Temporal lobe (tissue), 1 donor: ENCODE data around the gene UBE2A. TPM values are rescaled to one million over a fixed set of nuclear protein-coding genes. Genes with fewer than 3 reads are reported as not detected.

Source experiments
- total RNA-seq: library from RNA; depleted of rRNA; stranded (reverse); fragments of >200 nt; gene quantifications from one replicate; pipeline ENCODE4 v1.2.3, GENCODE V29; 2014

The UBE2A gene
- total RNA-seq, 1 donor from 2014 or later: 27.5 TPM

Other genes starting within 250 kb of the UBE2A start
- 0.98 TPM for gene SLC25A43, start 175.2 kb upstream of the UBE2A start, total RNA-seq
- gene SLC25A5, start 106.1 kb upstream of the UBE2A start, total RNA-seq: 63.2 TPM
- 25.1 TPM for gene STEEP1, start 9.2 kb upstream of the UBE2A start, total RNA-seq
- 15.0 TPM for gene NKRF, start 31.9 kb downstream of the UBE2A start, total RNA-seq
- 49.2 TPM for gene SEPTIN6, start 118.6 kb downstream of the UBE2A start, total RNA-seq
- 0.25 TPM for gene SOWAHD, start 184.0 kb downstream of the UBE2A start, total RNA-seq
- gene RPL39, start 217.1 kb downstream of the UBE2A start, total RNA-seq: 2,465 TPM